Neural cell (in vitro differentiated cells): ENCODE data around the gene PLPPR5. TPM values are rescaled to one million over a fixed set of nuclear protein-coding genes. Genes with fewer than 3 reads are reported as not detected.

Experiments
- H2AFZ ChIP-seq: fragments of 200-600, 300-800 bp; sonication (generic), shearing (Covaris generic); 2 replicates; pipeline ENCODE4 v1.6.0; 2014; ENCODE audit warnings: low read depth, mild to moderate bottlenecking, antibody characterized with exemption, low read length, moderate library complexity
- H3F3A ChIP-seq: fragments of 200-600 bp; shearing (Covaris generic); 2 replicates; pipeline ENCODE4 v1.6.1; 2016; ENCODE audit warnings: mild to moderate bottlenecking, moderate library complexity, mixed read lengths, antibody characterized with exemption, low read length; ENCODE audit not compliant: insufficient read depth, poor library complexity, severe bottlenecking
- H3K27ac ChIP-seq: fragments of 200-600, 300-800 bp; sonication (generic), shearing (Covaris generic); 2 replicates; pipeline ENCODE4 v1.5.1; 2014; ENCODE audit warnings: mild to moderate bottlenecking, low read length, moderate library complexity
- H3K27me3 ChIP-seq: fragments of 300-800, 200-600 bp; sonication (generic), shearing (Covaris generic); 2 replicates; pipeline ENCODE4 v1.6.0; 2014; ENCODE audit warnings: mild to moderate bottlenecking, low read depth, low read length, moderate library complexity; ENCODE audit not compliant: insufficient read depth
- H3K36me3 ChIP-seq: fragments of 300-800, 200-600 bp; sonication (generic), shearing (Covaris generic); 2 replicates; pipeline ENCODE4 v1.5.1; 2014; ENCODE audit warnings: mild to moderate bottlenecking, antibody characterized with exemption, low read length, moderate library complexity; ENCODE audit not compliant: insufficient read depth
- H3K4me2 ChIP-seq: fragments of 300-800, 200-600 bp; sonication (generic), shearing (Covaris generic); 2 replicates; pipeline ENCODE4 v1.6.0; 2014; ENCODE audit warnings: mild to moderate bottlenecking, low read length
- H3K4me3 ChIP-seq: fragments of 300-800, 200-600 bp; sonication (generic), shearing (Covaris generic); 2 replicates; pipeline ENCODE4 v1.5.1; 2014; ENCODE audit warnings: mild to moderate bottlenecking, low read length, moderate library complexity
- H3K79me2 ChIP-seq: fragments of 200-600 bp; shearing (Covaris generic); replicated peaks from 2 replicates; pipeline ENCODE4 v1.6.0; 2014; ENCODE audit warnings: mild to moderate bottlenecking, low read length, moderate library complexity; ENCODE audit not compliant: insufficient read depth
- H3K9ac ChIP-seq: fragments of 300-800, 200-600 bp; sonication (generic), shearing (Covaris generic); 2 replicates; pipeline ENCODE4 v1.6.1; 2016; ENCODE audit warnings: mild to moderate bottlenecking, low read length, mixed read lengths
- H3K9me2 ChIP-seq: fragments of 200-600 bp; shearing (Covaris generic); 2 replicates; pipeline ENCODE4 v1.6.1; 2016; ENCODE audit warnings: mild to moderate bottlenecking, low read length, mixed read lengths; ENCODE audit not compliant: insufficient read depth
- H3K9me3 ChIP-seq: fragments of 200-600, 300-800 bp; sonication (generic), shearing (Covaris generic); 2 replicates; pipeline ENCODE4 v1.6.1; 2016; ENCODE audit warnings: mild to moderate bottlenecking, mixed run types, low read length, moderate library complexity, mixed read lengths
- H4K20me1 ChIP-seq: fragments of 200-600 bp; shearing (Covaris generic); 2 replicates; pipeline ENCODE4 v1.6.1; 2016; ENCODE audit warnings: mild to moderate bottlenecking, mixed run types; ENCODE audit not compliant: insufficient read depth
- CTCF ChIP-seq: fragments of 450-650 bp; IDR thresholded peaks from 2 replicates; pipeline ENCODE4 v1.5.1; 2014; ENCODE audit warnings: antibody characterized with exemption, mild to moderate bottlenecking, moderate library complexity; ENCODE audit not compliant: poor library complexity, severe bottlenecking
- EP300 ChIP-seq: fragments of 450-650 bp; conservative IDR thresholded peaks from 2 replicates; pipeline ENCODE4 v1.6.1; 2014; ENCODE audit warnings: antibody characterized with exemption, mild to moderate bottlenecking, moderate library complexity; ENCODE audit not compliant: poor library complexity, severe bottlenecking
- EZH2 ChIP-seq: fragments of 200-600, 300-800 bp; shearing (Covaris generic), sonication (generic); IDR thresholded peaks from 2 replicates; pipeline ENCODE4 v1.6.1; 2014; ENCODE audit warnings: antibody characterized with exemption, low read length, borderline replicate concordance, mild to moderate bottlenecking; ENCODE audit not compliant: insufficient read depth, poor library complexity, severe bottlenecking
- MXI1 ChIP-seq: fragments of 450-650 bp; conservative IDR thresholded peaks from 2 replicates; pipeline ENCODE4 v1.6.1; 2014; ENCODE audit warnings: antibody characterized with exemption, mild to moderate bottlenecking; ENCODE audit not compliant: poor library complexity, severe bottlenecking
- POLR2AphosphoS5 ChIP-seq: IDR thresholded peaks from 2 replicates; pipeline ENCODE4 v1.6.1; 2012
- RAD21 ChIP-seq: fragments of 450-650 bp; conservative IDR thresholded peaks from 2 replicates; pipeline ENCODE4 v1.6.1; 2014; ENCODE audit warnings: antibody characterized with exemption, mild to moderate bottlenecking, moderate library complexity
- REST ChIP-seq: IDR thresholded peaks from 2 replicates; pipeline ENCODE4 v1.6.1; 2012; ENCODE audit warnings: borderline replicate concordance
- SMC3 ChIP-seq: fragments of 450-650 bp; conservative IDR thresholded peaks from 2 replicates; pipeline ENCODE4 v1.6.1; 2014; ENCODE audit warnings: antibody characterized with exemption, mild to moderate bottlenecking, moderate library complexity; ENCODE audit not compliant: poor library complexity
- TAF1 ChIP-seq: IDR thresholded peaks from 2 replicates; pipeline ENCODE4 v1.6.1; 2012; ENCODE audit warnings: low read depth
- polyA plus RNA-seq: library from polyadenylated mRNA; depleted of rRNA; stranded (reverse); fragments of >200 nt; gene quantifications from 2 replicates; pipeline ENCODE4 v1.2.3, GENCODE V29; 2014

The PLPPR5 gene
- polyA plus RNA-seq, 1 donor from 2014 or later = 21.9 TPM

- Histone ChIP-seq H3K9me2 (no peaks in the 10 kb centered on the region), H3K9me3 (no peaks in the 10 kb centered on the region), H3K79me2 (no peaks in the 10 kb centered on the region), H3K27ac (no peak overlapping the region), H3K36me3 (no peaks in the 10 kb centered on the region), H4K20me1 (no peaks in the 10 kb centered on the region), H3K4me2 (no peak overlapping the region), H3K27me3 (no peaks in the 10 kb centered on the region), H2AFZ (no peak overlapping the region), H3K4me3 (no peak overlapping the region), H3K9ac (no peak overlapping the region), H3F3A (no peaks in the 10 kb centered on the region)
- no peak for TF ChIP-seq CTCF
- no peak for TF ChIP-seq POLR2AphosphoS5
- no peak for TF ChIP-seq MXI1
- TF ChIP-seq EZH2 = no peak
- TF ChIP-seq REST = no peak
- TF ChIP-seq RAD21 = no peak
- no peak for TF ChIP-seq SMC3
- TF ChIP-seq EP300 = no peak
- no peak for TF ChIP-seq TAF1
Observed at GRCh38 chr1:98940722-98941079, 64.0 kb downstream of the PLPPR5 start.

GRCh38 chr1:98940069-98940721 is 64.5 kb downstream of the PLPPR5 start:
- no peak overlapping the region for H3K4me2 ChIP-seq
- H3K9ac ChIP-seq = no peak overlapping the region
- no peaks in the 10 kb centered on the region for H3K9me2 ChIP-seq

More at GRCh38 chr1:98940069-98940721, 64.5 kb downstream of the PLPPR5 start:
- Histone ChIP-seq H3F3A (no peaks in the 10 kb centered on the region), H4K20me1 (no peaks in the 10 kb centered on the region), H2AFZ (no peak overlapping the region), H3K9me3 (no peaks in the 10 kb centered on the region), H3K27me3 (no peaks in the 10 kb centered on the region), H3K79me2 (no peaks in the 10 kb centered on the region), H3K4me3 (no peak overlapping the region), H3K36me3 (no peaks in the 10 kb centered on the region), H3K27ac (no peak overlapping the region)
- TF ChIP-seq EP300 (no peak), POLR2AphosphoS5 (no peak), TAF1 (no peak), RAD21 (no peak), MXI1 (no peak), SMC3 (no peak), REST (no peak), EZH2 (no peak), CTCF (no peak)
